Skeletal muscle satellite cell (primary cell): ENCODE data around the gene SLC17A6. TPM values are rescaled to one million over a fixed set of nuclear protein-coding genes. Genes with fewer than 3 reads are reported as not detected.

Experiments
- H3K27me3 ChIP-seq: 2 replicates; pipeline ENCODE4 v1.7.0; 2013; ENCODE audit warnings: low read length; ENCODE audit not compliant: control insufficient read depth, insufficient read depth
- H3K36me3 ChIP-seq: 2 replicates; pipeline ENCODE4 v1.7.0; 2013; ENCODE audit warnings: mild to moderate bottlenecking, control low read depth, low read length; ENCODE audit not compliant: insufficient read depth
- H3K4me1 ChIP-seq: 2 replicates; pipeline ENCODE4 v1.7.0; 2013; ENCODE audit warnings: low read length; ENCODE audit not compliant: control insufficient read depth, insufficient read depth
- H3K4me2 ChIP-seq: 2 replicates; pipeline ENCODE4 v1.7.0; 2013; ENCODE audit warnings: mild to moderate bottlenecking, low read length
- H3K4me3 ChIP-seq: 2 replicates; pipeline ENCODE4 v1.7.0; 2013; ENCODE audit warnings: low read length
- H3K9ac ChIP-seq: 2 replicates; pipeline ENCODE4 v1.7.0; 2013; ENCODE audit warnings: mild to moderate bottlenecking, low read depth, low read length, moderate library complexity
- H3K9me3 ChIP-seq: replicated peaks from 2 replicates; pipeline ENCODE4 v1.7.0; 2013; ENCODE audit warnings: mild to moderate bottlenecking, control low read depth, low read length
- total RNA-seq: library from RNA; depleted of rRNA; stranded (reverse); fragments of >200 nt; gene quantifications from 2 replicates; pipeline ENCODE4 v1.2.3, GENCODE V29; 2012; rRNA removed

SLC17A6 gene
- total RNA-seq = not detected in 2 replicates

GRCh38 chr11:22337596-22338485 lies at the start of gene SLC17A6:
Gene SLC17A6 (plus strand): TSS chr11:22338381. CDS start chr11:22338534, 153 bp downstream.
- Histone ChIP-seq H3K36me3 (no peaks in the 10 kb centered on the region), H3K9me3 (no peaks in the 10 kb centered on the region), H3K9ac (no peak within 1 kb of the TSS), H3K4me3 (no peak within 1 kb of the TSS), H3K27me3 (peaks cover 44% of the 10 kb centered on the region), H3K4me1 (no peaks in the 10 kb centered on the region), H3K4me2 (no peak within 1 kb of the TSS)

GRCh38 chr11:22302368-22302767 lies 35.8 kb upstream of the SLC17A6 start:
- peaks cover 11% of the 10 kb centered on the region for H3K27me3 ChIP-seq
- H3K9ac ChIP-seq = no peak overlapping the region
- H3K4me3 ChIP-seq = no peak overlapping the region
- no peak overlapping the region for H3K4me2 ChIP-seq
- no peaks in the 10 kb centered on the region for H3K9me3 ChIP-seq
- H3K4me1 ChIP-seq = no peaks in the 10 kb centered on the region
- no peaks in the 10 kb centered on the region for H3K36me3 ChIP-seq

DNA sequence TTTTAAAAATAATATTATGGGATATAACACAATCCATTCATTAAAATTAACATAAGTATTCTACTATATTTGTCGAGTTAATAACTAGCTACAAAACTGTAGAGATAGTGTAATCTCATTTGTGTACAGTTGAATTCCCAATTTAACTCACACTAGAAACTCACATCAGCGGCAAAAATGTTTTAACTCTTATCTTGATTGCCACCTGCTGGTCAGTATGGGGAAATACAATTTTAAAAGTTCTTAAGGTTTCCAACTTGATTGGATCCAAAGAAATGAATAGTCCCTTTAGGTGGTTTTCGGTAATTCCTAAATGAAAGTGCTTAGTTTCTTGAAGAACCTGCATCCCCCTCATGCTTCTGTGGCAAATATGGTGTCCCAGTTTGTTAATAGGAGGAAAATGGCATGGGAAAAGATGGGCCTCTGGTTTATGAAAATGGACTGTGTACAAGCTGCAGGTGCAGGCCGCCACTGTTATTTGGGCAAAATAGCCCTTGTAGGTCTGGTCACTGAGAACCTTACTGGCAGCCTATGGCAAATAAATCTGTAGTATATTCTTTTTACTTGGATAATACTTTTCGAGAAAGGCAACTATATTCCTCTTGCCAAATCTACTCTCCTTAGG lies 33.7 kb upstream of the SLC17A6 start:
- H3K9ac ChIP-seq = no peak overlapping the region
- no peaks in the 10 kb centered on the region for H3K9me3 ChIP-seq
- H3K4me1 ChIP-seq = no peaks in the 10 kb centered on the region
- no peak overlapping the region for H3K4me2 ChIP-seq
- H3K36me3 ChIP-seq = no peaks in the 10 kb centered on the region
- H3K27me3 ChIP-seq = peaks cover 11% of the 10 kb centered on the region
- H3K4me3 ChIP-seq = no peak overlapping the region

DNA sequence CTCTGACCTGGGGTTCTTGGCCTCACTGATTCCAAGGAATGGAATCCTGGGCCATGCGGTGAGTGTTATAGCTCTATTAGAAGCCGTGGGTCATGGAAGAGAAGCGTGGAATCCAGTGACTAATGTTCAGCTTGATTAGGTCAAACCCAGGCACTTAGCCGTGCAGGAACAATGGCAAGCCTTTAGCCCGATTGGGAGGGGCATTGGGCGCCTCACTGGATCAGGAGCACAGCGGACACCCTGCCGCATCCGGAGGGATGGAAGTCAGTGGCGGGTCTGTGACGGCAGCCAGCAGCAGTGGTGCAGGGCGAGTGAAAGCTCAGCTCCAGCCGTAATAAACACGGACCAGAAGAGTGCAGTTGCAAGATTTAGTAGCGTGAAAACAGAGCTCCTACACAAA lies 20.5 kb upstream of the SLC17A6 start:
- H3K4me3 ChIP-seq = no peak overlapping the region
- no peaks in the 10 kb centered on the region for H3K9me3 ChIP-seq
- H3K27me3 ChIP-seq = no peaks in the 10 kb centered on the region
- H3K36me3 ChIP-seq = no peaks in the 10 kb centered on the region
- H3K9ac ChIP-seq = no peak overlapping the region
- H3K4me1 ChIP-seq = no peaks in the 10 kb centered on the region
- H3K4me2 ChIP-seq = no peak overlapping the region

- Histone ChIP-seq H3K9ac (no peak overlapping the region), H3K36me3 (no peaks in the 10 kb centered on the region), H3K4me2 (no peak overlapping the region), H3K9me3 (no peaks in the 10 kb centered on the region), H3K4me3 (no peak overlapping the region), H3K27me3 (no peaks in the 10 kb centered on the region), H3K4me1 (no peaks in the 10 kb centered on the region)
Observed at GRCh38 chr11:22331771-22332170, 6.4 kb upstream of the SLC17A6 start.

DNA sequence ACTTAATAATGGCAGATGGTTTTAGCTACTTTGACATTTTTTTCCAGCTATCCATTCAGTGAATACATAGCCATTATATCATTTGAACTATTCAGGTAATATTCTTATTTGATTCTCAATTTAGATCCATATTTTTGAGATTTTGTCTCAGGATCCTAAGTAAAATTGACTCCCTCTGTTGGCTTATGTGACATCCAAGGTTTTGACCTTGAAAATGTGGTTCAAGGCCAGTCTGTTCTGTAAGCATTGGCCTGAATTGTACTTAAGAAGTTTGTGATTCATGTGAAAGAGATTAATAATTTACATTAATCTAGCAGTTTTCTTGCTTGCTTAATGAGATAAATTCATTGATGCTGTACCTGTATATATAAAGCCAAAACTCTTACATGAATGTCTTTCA lies 1.6 kb upstream of the SLC17A6 start:
- Histone ChIP-seq H3K27me3 (peaks cover 33% of the 10 kb centered on the region), H3K36me3 (no peaks in the 10 kb centered on the region), H3K4me3 (no peak overlapping the region), H3K4me1 (no peaks in the 10 kb centered on the region), H3K4me2 (no peak overlapping the region), H3K9me3 (no peaks in the 10 kb centered on the region), H3K9ac (no peak overlapping the region)

- Histone ChIP-seq H3K36me3 (no peaks in the 10 kb centered on the region), H3K4me2 (no peak overlapping the region), H3K4me3 (no peak overlapping the region), H3K27me3 (peaks cover 59% of the 10 kb centered on the region), H3K9me3 (no peaks in the 10 kb centered on the region), H3K4me1 (no peaks in the 10 kb centered on the region), H3K9ac (no peak overlapping the region)
Observed at GRCh38 chr11:22339611-22340010, 1.4 kb downstream of the SLC17A6 start.

DNA sequence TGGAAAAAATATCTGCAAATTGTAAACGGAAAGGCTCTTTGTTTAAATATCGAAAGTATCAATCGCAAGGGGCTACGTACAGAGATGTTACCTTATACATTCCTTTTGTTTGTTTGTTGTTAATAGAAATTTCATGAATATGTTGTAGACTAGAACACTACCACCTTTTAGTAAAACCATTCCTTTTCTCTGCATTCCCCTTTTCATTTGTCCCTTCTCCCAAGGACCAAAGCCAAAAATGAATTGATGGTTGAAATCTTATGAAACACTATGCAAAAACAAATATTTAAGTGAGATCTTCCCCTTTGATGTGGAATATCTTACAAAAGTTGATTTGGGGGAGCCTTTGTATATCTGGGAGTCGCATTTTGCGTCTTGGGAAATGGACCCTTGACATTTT lies 2.1 kb downstream of the SLC17A6 start:
- Histone ChIP-seq H3K36me3 (no peaks in the 10 kb centered on the region), H3K4me1 (no peaks in the 10 kb centered on the region), H3K9me3 (no peaks in the 10 kb centered on the region), H3K4me3 (no peak overlapping the region), H3K4me2 (no peak overlapping the region), H3K27me3 (peaks cover 61% of the 10 kb centered on the region), H3K9ac (no peak overlapping the region)

DNA sequence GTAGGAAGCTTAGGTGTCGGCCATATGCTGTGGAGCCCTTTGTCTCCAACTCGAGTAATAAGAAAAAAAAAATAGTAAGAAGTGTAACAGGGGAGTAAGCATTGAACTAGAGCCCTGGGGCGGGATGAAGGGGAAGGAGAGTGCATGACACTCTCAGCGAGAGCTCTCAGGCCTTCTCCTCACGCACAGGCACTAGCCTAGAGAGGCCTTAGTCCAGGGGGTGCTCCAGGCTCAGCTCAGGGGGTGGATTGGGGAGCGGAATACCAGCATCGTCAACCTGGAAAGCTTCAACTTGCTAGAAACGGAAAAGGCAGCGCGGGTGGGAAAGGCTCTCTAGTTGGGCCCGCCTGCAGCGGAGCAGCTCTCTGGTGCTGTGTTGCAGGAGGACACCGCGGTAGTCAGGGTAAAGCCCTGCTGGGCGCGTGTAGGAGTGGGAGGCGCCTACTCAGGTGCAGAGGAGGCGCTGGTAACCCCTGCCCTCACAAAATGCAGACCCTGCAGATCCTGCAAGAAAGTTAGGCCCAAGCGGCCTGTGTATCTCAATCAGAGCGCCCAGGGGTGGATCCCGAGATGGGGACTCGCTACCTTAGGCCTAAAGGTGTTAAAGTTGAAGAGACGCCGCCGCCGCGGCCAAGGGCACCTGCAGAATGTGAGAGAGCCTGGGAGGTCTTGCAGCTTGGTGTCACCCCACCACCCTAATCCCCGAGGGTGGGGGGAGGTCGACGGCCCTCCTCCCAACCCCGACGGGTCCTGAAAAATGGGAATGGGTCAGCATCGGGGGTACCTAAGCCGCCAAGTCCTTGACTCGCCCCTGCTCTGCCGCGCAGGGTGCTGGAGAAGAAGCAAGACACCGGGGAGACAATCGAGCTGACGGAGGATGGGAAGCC lies 2.8 kb downstream of the SLC17A6 start:
- no peak overlapping the region for H3K4me2 ChIP-seq
- H3K9ac ChIP-seq = no peak overlapping the region
- no peaks in the 10 kb centered on the region for H3K9me3 ChIP-seq
- no peaks in the 10 kb centered on the region for H3K4me1 ChIP-seq
- peaks cover 61% of the 10 kb centered on the region for H3K27me3 ChIP-seq
- H3K36me3 ChIP-seq = no peaks in the 10 kb centered on the region
- no peak overlapping the region for H3K4me3 ChIP-seq

GRCh38 chr11:22341588-22341931 lies 3.4 kb downstream of the SLC17A6 start:
- peaks cover 61% of the 10 kb centered on the region for H3K27me3 ChIP-seq
- H3K9ac ChIP-seq = no peak overlapping the region
- H3K36me3 ChIP-seq = no peaks in the 10 kb centered on the region
- no peak overlapping the region for H3K4me2 ChIP-seq
- no peaks in the 10 kb centered on the region for H3K4me1 ChIP-seq
- H3K4me3 ChIP-seq = no peak overlapping the region
- no peaks in the 10 kb centered on the region for H3K9me3 ChIP-seq

DNA sequence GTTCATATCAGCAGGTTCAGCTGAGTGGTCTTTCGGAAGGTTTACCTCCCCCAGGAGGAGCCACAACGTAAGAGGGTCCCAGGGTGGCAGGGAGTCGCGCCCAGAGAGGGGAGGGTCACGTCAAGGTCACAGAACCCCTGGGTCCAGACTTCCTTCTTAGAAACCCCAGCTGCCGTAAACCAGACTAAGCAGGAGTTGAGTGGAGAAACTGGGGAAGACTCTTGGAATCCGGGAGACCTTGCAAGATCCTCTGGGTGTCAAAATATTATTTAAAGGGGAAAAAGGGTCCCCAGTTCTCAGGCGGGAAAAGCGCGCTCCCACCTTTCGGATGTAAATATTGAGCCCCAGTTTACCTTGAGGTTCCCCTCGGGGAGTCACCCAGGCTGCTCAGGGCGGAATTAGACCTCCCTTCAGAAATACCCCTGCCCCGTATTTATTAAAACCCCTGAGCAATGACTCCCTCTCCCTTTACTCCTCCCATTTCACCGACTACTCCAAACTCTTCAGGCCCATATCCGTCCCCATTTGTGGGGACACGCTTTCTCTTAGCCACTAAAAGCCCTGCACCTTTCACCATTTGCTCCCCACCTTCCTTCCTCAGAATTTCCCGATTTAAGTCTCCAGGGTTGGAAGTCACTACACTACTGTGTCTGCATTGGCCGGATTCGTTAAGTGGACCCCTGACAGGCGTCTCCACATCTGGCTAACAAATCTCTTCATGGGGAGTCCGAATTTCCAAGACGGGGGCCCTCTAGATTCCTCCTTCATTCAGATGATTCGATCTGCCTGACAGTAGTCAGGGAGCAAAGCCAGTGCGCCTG lies 4.2 kb downstream of the SLC17A6 start:
- no peak overlapping the region for H3K9ac ChIP-seq
- H3K4me3 ChIP-seq = no peak overlapping the region
- H3K9me3 ChIP-seq = no peaks in the 10 kb centered on the region
- H3K4me1 ChIP-seq = no peaks in the 10 kb centered on the region
- H3K27me3 ChIP-seq = peaks cover 61% of the 10 kb centered on the region
- no peak overlapping the region for H3K4me2 ChIP-seq
- no peaks in the 10 kb centered on the region for H3K36me3 ChIP-seq
